Kidney (tissue), 14 donors: Measurements from ENCODE around the gene WRNIP1. TPM values are rescaled to one million over a fixed set of nuclear protein-coding genes. Genes with fewer than 3 reads are reported as not detected.

Experiments used
- DNase-seq, 5 donors: peaks; one replicate each; pipeline ENCODE4 v3.0.0-alpha.2; 2013 to 2020
- FAIRE-seq: peaks from 2 replicates; lab custom pipeline; 2012; peaks lifted over from hg19 to GRCh38; lab: Jason Lieb, UNC
- H3K27ac ChIP-seq, 2 donors: one replicate each; pipeline ENCODE4 v1.7.0; 2013; ENCODE audit warnings: low read depth in 2 of 2, low read length in 2 of 2, inconsistent platforms in 1 of 2
- H3K27me3 ChIP-seq: one replicate; pipeline ENCODE4 v1.7.1; 2013; ENCODE audit warnings: low read length, inconsistent platforms; ENCODE audit not compliant: control insufficient read depth, insufficient read depth
- H3K36me3 ChIP-seq, 3 donors: one replicate each; pipeline versions ENCODE4 v1.7.0 to v1.7.1; 2013; ENCODE audit warnings: low read length in 3 of 3, control low read depth in 1 of 3, inconsistent platforms in 1 of 3; ENCODE audit not compliant: insufficient read depth in 3 of 3, control insufficient read depth in 2 of 3
- H3K4me1 ChIP-seq, 3 donors: one replicate each; pipeline versions ENCODE4 v1.7.0 to v1.7.1; 2013; ENCODE audit warnings: low read length in 3 of 3, inconsistent platforms in 1 of 3, low read depth in 1 of 3; ENCODE audit not compliant: control insufficient read depth in 2 of 3, insufficient read depth in 2 of 3
- H3K4me3 ChIP-seq, 3 donors: one replicate each; pipeline versions ENCODE4 v1.7.0 to v1.8.1; 2013; ENCODE audit warnings: low read length in 3 of 3, control low read depth in 1 of 3, inconsistent platforms in 1 of 3
- H3K9ac ChIP-seq, 3 donors: one replicate each; pipeline versions ENCODE4 v1.7.0 to v1.7.1; 2013; ENCODE audit warnings: low read length in 3 of 3, control low read depth in 1 of 3, inconsistent platforms in 1 of 3
- H3K9me3 ChIP-seq, 3 donors: one replicate each; pipeline versions ENCODE4 v1.7.0 to v1.7.1; 2013; ENCODE audit warnings: low read length in 3 of 3, control low read depth in 1 of 3, inconsistent platforms in 1 of 3; ENCODE audit not compliant: control insufficient read depth in 2 of 3, insufficient read depth in 1 of 3
- intact Hi-C: fragments of 100-400 bp; cut with DNase I; formaldehyde crosslinking; loops from one replicate; pipeline ENCODE4 v1.11.1; 2022
- polyA plus RNA-seq: library from polyadenylated mRNA; stranded (reverse); fragments of 350-450 nt; fragmentation: Illumina TruSeq; extraction: RNeasy Lipid Tissue Mini Kit (QIAGEN cat#74804); gene quantifications from one replicate; pipeline ENCODE4 v1.2.3, GENCODE V29; 2014; ENCODE audit warnings: low read depth, low replicate concordance; ENCODE audit not compliant: insufficient read depth
- total RNA-seq: library from RNA; stranded (reverse); fragmentation: NEBNext Ultra II Directional; extraction: Animal tissue kit (Norgen Biotek cat#: 25700); gene quantifications from one replicate; pipeline ENCODE4 v1.2.1, GENCODE V29; 2021
- TF ChIP-seq, protein P1 (sequence below): IDR thresholded peaks from 3 replicates; pipeline ENCODE4 v1.5.1; 2012; ENCODE audit warnings: mild to moderate bottlenecking, moderate library complexity, borderline replicate concordance; ENCODE audit not compliant: insufficient read depth; ENCODE audit errors: extremely low read depth
- donor health status: control.
- donor health status: control.
- donor health status: control.
- donor health status: control.
- donor health status: control.
- donor health status: DM: yes; HTN: yes; CAD: no.
- donor health status: Normal renal cell carcinoma (clear cell type).

WRNIP1 gene
- total and polyA plus RNA-seq, 2 donors from 2014 or later = 38.0 to 46.3 TPM

DNA sequence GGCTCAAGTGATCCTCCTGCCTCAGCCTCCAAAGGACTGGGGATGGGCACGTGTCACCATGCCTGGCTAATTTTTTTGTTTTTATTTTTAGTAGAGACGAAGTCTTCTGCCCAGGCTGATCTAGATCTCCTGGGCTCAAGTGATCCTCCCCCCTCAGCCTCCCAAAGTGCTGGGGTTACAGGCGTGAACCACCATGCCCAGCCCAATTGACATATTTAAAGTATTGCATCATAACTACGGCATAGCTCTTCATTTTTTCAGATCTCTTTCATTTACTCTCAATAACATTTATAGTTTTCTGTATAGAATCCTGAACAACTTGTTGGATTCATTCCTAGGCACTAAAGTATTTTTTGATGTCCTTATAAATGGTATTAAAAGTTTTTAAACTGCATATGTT, 63.4 kb downstream of the WRNIP1 start:
- Histone ChIP-seq H3K9ac (no peak overlapping the region), H3K36me3 (peaks cover 0 to 5% (median under 1%) of the 10 kb centered on the region in 3 donors), H3K4me3 (no peak overlapping the region), H3K27me3 (no peaks in the 10 kb centered on the region), H3K9me3 (no peaks in the 10 kb centered on the region), H3K27ac (no peak overlapping the region), H3K4me1 (no peaks in the 10 kb centered on the region)
- FAIRE-seq (no peak), DNase-seq (no peak)
- intact Hi-C loops = no loop called here
- TF ChIP-seq, protein P1, sequence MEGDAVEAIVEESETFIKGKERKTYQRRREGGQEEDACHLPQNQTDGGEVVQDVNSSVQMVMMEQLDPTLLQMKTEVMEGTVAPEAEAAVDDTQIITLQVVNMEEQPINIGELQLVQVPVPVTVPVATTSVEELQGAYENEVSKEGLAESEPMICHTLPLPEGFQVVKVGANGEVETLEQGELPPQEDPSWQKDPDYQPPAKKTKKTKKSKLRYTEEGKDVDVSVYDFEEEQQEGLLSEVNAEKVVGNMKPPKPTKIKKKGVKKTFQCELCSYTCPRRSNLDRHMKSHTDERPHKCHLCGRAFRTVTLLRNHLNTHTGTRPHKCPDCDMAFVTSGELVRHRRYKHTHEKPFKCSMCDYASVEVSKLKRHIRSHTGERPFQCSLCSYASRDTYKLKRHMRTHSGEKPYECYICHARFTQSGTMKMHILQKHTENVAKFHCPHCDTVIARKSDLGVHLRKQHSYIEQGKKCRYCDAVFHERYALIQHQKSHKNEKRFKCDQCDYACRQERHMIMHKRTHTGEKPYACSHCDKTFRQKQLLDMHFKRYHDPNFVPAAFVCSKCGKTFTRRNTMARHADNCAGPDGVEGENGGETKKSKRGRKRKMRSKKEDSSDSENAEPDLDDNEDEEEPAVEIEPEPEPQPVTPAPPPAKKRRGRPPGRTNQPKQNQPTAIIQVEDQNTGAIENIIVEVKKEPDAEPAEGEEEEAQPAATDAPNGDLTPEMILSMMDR = no peak

DNA sequence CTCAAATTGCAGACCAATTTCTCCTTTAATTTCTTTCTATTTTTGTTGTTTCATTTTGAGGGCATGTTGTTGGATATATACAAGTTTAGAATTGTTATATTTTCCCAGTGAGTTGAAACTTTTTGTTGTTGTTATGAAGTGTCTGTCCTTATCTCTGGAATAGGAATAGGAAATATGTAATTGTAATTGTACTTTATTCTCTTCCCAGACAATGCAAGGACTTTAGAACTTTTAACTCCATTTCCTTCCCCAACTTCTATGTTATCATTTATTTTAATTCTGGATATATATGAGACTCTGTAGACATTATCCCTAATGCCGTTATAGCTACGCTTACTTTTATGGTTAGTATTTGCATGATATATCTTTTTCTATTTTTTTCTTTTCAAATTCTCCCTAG, 64.1 kb downstream of the WRNIP1 start:
- Histone ChIP-seq H3K4me3 (no peak overlapping the region), H3K36me3 (peaks cover 0 to 11% (median 4%) of the 10 kb centered on the region in 3 donors), H3K9me3 (no peaks in the 10 kb centered on the region), H3K9ac (no peak overlapping the region), H3K27me3 (no peaks in the 10 kb centered on the region), H3K27ac (no peak overlapping the region), H3K4me1 (no peaks in the 10 kb centered on the region)
- intact Hi-C loops = no loop called here
- FAIRE-seq = no peak
- DNase-seq = no peak
- TF ChIP-seq, protein P1 = no peak

DNA sequence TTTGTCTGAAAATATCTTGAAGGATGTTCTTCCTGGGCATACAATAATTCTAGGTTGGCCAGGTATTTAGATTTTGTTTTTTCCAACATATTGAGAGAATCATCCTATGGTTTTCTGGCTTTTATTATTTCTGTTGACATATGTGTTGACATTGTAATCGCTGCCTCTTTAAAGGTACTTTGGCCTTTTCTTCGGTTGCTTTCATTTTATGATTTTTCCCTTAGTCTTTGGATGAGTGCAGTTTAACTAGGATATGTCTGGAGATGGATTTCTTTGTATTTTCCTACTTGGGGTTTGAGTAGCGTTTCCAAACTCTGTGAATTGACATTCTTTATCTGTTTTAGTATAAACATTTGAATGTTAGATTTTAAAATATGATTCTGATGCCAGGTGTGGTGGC, 65.0 kb downstream of the WRNIP1 start:
- Histone ChIP-seq H3K27me3 (no peaks in the 10 kb centered on the region), H3K4me1 (no peaks in the 10 kb centered on the region), H3K9me3 (no peaks in the 10 kb centered on the region), H3K9ac (no peak overlapping the region), H3K36me3 (peaks cover 0 to 20% (median 8%) of the 10 kb centered on the region in 3 donors), H3K4me3 (no peak overlapping the region), H3K27ac (no peak overlapping the region)
- DNase-seq (no peak), FAIRE-seq (no peak)
- TF ChIP-seq, protein P1 = no peak
- intact Hi-C loops = no loop called here

DNA sequence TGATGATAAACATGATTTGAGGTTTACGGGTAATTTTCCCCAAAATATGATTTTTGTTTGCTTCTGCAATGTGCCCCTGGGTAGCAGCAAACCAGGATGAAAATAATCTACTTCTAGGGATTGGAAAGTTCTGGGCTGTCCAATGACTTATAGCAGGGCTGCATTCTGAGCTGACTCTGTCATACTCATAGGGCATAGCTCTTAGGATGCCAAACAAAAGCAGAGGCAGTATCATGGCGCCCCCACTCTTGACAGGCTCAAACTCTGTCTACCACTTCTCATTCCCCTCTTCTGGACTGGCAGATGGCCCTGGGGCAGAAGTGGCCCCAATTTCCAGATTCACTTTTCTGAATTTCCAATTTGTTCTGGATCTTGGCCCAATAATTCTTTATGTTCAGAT, 66.2 kb downstream of the WRNIP1 start:
- DNase-seq = no peak
- Histone ChIP-seq H3K4me1 (no peaks in the 10 kb centered on the region), H3K9me3 (no peaks in the 10 kb centered on the region), H3K36me3 (peaks cover 0 to 31% (median 14%) of the 10 kb centered on the region in 3 donors), H3K27me3 (no peaks in the 10 kb centered on the region), H3K9ac (no peak overlapping the region), H3K4me3 (no peak overlapping the region), H3K27ac (no peak overlapping the region)
- intact Hi-C loops = no loop called here
- TF ChIP-seq, protein P1 = no peak
- no peak for FAIRE-seq
